Stomach (tissue), 4 donors: Measurements from ENCODE around the gene IQCM.

ENCODE experiments used
- EP300 ChIP-seq: sonication (generic); formaldehyde crosslinking; IDR thresholded peaks from one replicate; pipeline ENCODE4 v1.6.1; 2017; ENCODE audit warnings: antibody characterized with exemption
- POLR2A ChIP-seq, 4 donors: fragments of 450-650 bp; IDR thresholded peaks; one replicate each; pipeline ENCODE4 v1.6.1; 2016; ENCODE audit warnings: antibody characterized with exemption in 4 of 4, control low read depth in 2 of 4, mild to moderate bottlenecking in 1 of 4, moderate library complexity in 1 of 4
- POLR2AphosphoS5 ChIP-seq, 3 donors: sonication (generic); formaldehyde crosslinking; IDR thresholded peaks; one replicate each; pipeline ENCODE4 v1.6.1; 2016; ENCODE audit warnings: antibody characterized with exemption in 3 of 3
- TF ChIP-seq, protein P1 (sequence below), 7 experiments: fragments of 450-650 bp in 4 of 7; fragments of 200-600 bp in 3 of 7; sonication (generic) in 3 of 7; IDR thresholded peaks; one replicate each; pipeline ENCODE4 v1.5.1; 2016 to 2019; ENCODE audit warnings: antibody characterized with exemption in 7 of 7, control low read depth in 2 of 7, mild to moderate bottlenecking in 1 of 7

- no peak for TF ChIP-seq POLR2A (IDR thresholded peaks at IDR 0.05)
- TF ChIP-seq POLR2AphosphoS5 (IDR thresholded peaks at IDR 0.05), result no peak
- TF ChIP-seq, protein P1, sequence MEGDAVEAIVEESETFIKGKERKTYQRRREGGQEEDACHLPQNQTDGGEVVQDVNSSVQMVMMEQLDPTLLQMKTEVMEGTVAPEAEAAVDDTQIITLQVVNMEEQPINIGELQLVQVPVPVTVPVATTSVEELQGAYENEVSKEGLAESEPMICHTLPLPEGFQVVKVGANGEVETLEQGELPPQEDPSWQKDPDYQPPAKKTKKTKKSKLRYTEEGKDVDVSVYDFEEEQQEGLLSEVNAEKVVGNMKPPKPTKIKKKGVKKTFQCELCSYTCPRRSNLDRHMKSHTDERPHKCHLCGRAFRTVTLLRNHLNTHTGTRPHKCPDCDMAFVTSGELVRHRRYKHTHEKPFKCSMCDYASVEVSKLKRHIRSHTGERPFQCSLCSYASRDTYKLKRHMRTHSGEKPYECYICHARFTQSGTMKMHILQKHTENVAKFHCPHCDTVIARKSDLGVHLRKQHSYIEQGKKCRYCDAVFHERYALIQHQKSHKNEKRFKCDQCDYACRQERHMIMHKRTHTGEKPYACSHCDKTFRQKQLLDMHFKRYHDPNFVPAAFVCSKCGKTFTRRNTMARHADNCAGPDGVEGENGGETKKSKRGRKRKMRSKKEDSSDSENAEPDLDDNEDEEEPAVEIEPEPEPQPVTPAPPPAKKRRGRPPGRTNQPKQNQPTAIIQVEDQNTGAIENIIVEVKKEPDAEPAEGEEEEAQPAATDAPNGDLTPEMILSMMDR (IDR thresholded peaks at IDR 0.05), result no peak
- no peak for TF ChIP-seq EP300
These were observed 263.0 kb downstream of the IQCM start for GRCh38 chr4:149552601-149553000.
